ENCODE measurements around the gene CASP9. TPM values are rescaled to one million over a fixed set of nuclear protein-coding genes. Genes with fewer than 3 reads are reported as not detected.
"Not testable (repeated sequence)": the region's sequence is repeated elsewhere in the genome, so short reads cannot be mapped to it uniquely, and the experiment has no call there.

Gene CASP9
- total RNA-seq, 1 donor from 2014 or later: 11.5 TPM

DNA sequence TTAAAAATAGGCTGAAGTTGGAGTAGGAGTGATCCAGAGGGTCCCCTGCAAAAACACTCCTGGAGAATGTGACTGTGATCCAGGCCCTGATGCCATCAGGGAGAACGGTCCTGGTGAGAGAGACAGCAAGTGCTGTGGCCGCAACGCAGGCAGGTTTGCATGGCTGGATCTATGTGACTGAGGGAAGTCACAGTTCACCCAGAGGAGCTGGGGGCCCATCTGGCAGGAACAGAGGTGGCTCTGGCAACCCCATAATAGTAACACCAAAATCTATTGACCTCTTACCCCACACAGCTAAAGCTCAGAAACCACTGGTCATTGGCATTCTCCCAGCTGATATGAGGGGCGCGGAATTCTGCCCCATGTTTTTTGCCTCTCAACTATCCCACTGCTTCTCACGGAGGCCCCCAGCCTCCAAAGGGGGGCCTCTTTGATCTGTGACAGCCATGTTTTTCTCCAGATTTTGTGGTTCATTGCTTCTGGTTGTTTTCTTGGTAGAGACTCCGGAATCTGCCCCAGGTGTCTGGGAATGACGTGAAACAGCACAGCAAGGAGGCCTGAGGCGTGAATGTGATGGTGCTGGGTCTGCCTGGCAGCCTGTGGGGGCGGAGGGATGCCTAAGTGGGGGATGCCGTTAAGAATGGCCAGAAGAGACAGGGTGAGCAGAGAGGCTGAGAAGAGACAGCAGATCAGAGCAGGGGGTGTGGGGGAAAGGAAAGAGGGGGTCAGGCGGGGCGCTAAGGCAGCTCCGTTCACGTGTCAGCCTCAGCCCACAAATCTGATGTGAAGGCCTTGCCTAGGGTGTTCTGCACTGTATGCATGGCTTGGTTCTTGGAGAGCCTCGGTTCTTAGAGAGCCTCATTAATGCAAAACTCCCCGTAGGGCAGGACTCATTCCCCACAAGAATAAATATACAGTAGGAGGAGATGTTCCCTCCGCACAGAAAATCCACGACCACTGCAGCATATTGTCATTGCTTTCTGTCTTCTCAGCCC lies 23.5 kb downstream of the CASP9 start:
- peak; percentile 15 for DNase-seq (ENCODE audit: low read depth)

DNA sequence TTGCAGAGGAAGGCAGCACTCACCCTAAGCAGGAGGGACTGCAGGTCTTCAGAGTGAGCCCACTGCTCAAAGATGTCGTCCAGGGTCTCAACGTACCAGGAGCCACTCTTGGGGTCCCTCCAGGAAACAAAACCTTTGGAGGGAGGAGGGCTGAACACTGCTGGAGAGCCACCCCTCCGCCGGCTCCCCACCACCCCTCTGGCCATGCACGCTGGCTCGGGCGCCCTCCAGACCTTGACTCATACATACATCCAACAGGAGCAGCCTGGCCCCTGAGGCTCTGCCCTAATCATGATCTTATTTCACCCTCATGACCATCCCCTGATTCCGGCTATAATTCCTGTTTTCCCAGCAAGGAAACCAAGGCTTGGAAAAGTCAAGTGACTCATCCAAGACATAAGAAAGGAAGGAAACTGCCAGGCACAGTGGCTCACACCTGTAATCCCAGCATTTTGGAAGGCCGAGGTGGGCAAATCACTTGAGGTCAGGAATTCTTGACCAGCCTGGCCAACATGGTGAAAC lies 30.1 kb downstream of the CASP9 start:
- no peak for DNase-seq (ENCODE audit: low read depth)

DNA sequence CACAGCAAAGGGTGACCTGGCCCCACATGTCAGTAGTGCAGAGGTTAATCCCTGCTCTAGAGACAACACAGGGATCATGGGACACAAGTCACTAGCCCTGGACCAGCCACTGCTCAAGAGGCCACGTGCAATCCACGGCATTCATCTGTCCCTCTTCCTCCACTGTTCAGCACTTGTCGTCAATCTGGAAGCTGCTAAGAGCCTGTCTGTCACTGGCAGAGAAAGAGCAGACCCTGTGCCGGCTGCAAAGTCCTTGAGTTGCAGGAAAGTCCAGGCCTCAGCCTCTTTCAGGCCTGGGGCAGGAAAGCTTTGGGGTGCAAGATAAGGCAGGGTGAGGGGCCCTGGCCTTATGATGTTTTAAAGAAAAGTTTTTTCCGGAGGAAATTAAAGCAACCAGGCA lies 31.4 kb downstream of the CASP9 start:
- no peak for DNase-seq (ENCODE audit: low read depth)

DNA sequence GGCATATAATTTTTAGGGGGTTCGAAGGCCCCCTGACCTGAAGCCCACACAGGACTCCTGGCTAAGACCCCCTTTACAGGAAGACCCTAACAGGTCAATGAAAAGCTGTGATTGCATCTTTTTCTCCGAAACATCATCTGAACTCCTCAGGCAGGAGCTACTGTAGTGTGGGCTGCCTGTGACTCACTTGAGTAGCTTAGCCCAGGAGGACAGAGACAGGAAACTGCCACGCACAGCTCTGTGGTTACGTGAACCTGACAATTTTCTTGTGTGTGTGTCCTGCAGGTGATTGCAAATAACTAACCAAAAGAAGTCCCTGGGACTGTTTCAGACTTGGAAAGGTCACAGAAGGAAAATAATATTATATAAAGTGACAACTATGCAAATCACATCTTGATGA lies 33.0 kb downstream of the CASP9 start:
- peak; percentile 17 for DNase-seq (ENCODE audit: low read depth)

DNA sequence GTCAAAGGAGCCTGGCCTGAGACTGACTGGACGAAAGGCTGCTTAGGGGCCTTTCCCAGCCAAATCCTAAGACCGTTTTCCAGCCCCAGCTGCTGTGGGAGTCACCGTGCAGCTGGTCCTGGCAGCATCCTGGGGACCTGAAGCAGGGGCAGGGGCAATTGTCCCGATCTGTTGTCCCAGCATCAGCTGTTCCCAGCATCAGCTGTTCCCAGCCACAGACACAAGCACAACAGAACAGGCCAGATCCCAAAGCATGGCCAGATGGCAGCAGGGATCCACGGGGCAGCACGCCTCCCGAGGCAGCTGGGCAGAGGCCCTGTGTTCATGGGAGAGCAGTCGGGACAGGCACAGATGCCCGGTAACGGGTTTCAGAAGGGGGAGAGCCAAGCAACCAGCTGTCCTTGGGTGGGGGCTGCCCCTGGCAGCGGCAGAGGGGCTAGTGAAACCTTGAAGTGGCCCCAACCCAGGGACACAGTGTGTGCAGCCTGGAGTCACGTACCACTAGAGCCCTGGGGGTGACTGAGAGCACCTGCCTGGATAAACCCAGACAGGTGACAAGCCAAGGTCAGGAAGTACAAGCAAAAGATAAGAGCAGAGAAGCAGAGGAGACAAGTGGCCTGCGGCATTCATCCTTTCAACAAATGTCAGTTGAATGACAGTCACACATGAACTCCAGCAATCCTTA lies 34.8 kb downstream of the CASP9 start:
- no peak for DNase-seq (ENCODE audit: low read depth)

DNA sequence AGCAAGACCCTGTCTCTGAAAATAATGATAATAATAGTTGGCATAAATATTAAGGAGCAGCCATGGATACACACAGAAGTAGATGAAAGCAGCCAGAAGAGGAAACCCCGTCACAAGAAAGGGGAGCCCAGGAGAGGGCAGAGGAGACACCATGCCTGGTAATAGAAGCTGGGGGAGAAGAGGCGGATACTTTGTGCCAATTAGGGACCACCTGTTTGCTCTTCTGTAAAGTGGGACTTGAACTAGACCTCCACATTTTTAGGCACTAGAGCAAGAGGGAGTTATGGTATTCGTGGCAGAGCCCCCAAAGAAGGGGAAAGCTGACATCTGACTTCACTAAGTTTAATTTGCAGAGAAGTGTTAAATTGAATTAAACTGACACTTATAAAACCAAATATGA lies 35.6 kb downstream of the CASP9 start:
- no peak for DNase-seq (ENCODE audit: low read depth)

DNA sequence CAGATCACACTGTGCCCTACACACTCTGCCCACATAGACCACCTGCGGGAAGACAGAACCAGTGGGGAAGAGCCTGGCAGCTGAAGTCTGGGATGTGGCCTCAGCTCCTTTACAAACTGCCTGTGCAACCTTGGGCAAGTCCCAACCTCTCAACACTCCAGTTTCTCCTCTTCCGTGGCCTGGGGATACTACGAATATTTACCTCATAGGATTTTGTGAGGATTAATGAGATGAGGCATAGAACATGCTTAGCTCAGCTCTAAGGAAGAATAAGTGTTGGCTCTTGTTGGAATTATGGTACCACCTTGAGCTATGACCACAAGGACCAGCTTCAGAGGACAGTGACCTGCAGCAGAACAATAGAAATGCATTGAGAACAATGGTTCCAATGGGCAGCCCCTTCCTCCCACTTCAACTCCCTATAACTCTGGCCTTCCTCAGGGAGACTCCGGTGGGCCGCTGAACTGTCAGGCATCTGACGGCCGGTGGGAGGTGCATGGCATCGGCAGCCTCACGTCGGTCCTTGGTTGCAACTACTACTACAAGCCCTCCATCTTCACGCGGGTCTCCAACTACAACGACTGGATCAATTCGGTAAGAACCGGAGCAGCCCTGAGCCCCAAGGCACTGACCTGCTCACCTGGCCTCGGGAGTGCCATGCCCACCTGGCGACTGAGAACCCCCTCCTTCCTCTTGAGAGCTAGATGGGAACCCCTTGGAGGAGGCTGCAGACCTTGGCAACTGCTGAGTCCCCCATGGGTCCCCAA lies 37.0 kb downstream of the CASP9 start:
- not testable (repeated sequence) for DNase-seq (ENCODE audit: low read depth)

DNA sequence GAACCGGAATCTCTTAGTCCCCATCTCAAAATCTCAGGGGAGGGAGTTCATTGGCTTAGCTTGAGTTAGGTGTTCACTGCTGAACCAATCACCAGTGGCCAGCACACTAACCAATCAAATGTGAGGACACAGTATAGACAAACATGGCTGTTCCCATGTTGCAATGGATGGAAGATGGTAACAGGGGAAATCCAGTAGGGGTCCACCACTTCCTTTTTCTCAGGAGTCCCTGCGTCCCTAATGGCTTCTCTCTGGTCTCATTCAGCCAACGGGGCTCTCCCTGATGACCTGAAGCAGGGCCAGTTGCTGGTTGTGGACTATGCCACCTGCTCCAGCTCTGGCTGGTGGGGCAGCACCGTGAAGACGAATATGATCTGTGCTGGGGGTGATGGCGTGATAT lies 38.4 kb downstream of the CASP9 start:
- no peak for DNase-seq (ENCODE audit: low read depth)

DNA sequence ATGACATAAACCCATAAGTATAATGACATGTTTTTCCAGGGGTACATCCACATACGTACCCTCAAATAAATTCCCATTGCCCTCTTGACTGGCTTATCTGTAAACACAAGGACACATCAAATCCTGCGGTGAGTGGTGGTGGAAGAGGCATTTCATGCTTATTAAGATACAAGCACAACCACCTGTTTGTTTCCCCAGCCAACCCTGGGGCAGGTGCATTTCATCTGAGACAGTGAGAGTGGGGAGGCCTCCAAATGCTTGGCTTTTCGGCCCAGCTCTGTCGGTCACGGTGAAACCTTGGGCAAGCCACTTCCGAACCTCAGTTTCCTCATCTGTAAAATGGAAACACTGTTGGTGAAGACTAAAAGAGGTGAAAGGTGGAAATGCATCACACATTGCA lies 39.6 kb downstream of the CASP9 start:
- DNase-seq (ENCODE audit: low read depth): not testable (repeated sequence)

DNA sequence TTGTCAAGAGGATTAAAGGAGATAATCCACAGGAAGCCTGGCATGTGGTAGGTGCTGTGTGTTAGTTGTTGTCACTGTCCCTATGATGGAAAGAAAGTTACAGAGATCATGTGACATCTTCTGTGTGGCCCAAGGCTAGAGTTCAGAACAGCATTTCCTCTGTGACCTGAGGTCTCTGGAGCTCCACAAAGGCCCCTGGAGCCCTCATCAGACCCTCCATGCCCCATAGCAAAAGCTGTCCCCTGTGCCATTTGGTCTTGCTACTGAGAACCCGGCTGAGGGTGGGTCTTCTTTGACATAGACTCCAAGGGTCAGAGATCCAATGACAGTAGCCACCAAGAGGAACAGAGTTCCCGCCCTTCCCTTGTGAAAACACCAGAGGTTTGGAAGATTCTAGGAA lies 40.0 kb downstream of the CASP9 start:
- no peak for DNase-seq (ENCODE audit: low read depth)

DNA sequence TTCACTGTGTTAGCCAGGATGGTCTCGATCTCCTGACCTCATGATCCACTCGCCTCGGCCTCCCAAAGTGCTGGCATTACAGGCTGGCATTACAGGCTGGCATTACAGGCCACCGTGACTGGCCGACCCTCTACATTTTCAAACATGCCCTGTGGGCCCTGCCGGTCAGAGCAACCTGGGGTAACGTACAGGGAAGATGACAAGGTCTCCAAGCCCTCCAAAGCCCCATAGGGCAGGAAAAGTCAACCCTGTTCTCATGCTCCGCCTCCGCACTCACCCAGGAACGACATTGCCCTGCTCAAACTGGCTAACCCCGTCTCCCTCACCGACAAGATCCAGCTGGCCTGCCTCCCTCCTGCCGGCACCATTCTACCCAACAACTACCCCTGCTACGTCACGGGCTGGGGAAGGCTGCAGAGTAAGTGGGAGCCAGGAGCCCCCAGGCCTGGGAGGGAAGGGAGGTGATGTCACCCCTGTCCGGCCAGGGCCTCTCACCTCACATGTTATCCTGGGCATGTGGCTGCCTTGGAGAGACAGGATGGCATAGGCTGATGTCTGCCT lies 41.0 kb downstream of the CASP9 start:
- DNase-seq (ENCODE audit: low read depth): not testable (repeated sequence)

DNA sequence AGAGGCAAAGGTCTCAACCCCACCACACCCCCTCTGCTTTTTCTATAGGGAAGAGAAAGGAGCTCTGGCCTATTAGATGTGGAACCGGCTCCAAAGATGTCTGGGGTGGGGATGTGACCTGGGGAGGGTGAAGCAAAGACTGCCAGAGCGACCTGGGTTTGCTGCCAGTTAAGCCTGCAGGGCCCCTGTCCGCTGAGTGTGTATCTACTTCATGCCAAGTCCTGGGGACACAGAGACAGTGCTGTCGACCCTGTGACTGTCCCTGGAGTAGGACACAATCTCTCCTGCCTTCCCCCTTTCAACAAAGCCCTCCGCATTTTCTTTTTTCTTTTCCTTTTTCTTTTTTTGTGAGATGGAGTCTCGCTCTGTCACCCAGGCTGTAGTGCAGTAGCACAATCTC lies 41.6 kb downstream of the CASP9 start:
- DNase-seq (ENCODE audit: low read depth): not testable (repeated sequence)

DNA sequence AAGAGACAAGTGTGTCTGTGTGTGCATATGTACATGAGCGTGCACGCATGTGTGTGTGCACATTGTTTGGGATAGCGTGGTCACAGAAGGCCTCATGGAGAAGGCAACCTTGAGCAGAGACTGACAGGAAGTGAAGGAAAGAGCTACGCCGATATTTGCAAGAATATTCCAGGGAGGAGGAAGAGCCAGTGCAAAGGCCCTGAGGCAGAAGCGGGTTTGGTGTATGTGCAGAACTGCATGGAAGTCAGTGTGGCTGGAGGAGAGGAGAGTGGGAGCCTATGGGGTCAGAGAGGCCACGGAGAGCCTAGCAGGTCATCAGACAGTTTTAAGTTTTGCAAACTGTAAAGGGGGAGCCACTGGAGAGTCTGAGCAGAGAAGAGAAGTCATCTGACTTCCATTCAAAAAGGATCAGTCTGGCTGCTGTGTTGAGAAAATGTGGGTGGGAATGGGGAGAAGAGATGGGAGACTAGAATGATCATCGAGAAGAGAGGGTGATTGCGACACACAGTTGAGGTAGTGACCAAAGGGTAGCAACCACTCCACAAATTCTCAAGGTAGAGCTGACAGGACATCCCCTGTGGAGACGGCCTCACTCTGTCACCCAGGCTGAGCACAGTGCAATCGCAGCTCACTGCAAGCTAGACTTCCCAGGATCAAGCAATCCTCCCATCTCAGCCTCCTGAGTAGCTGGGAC lies 44.2 kb downstream of the CASP9 start:
- no peak for DNase-seq (ENCODE audit: low read depth)

DNA sequence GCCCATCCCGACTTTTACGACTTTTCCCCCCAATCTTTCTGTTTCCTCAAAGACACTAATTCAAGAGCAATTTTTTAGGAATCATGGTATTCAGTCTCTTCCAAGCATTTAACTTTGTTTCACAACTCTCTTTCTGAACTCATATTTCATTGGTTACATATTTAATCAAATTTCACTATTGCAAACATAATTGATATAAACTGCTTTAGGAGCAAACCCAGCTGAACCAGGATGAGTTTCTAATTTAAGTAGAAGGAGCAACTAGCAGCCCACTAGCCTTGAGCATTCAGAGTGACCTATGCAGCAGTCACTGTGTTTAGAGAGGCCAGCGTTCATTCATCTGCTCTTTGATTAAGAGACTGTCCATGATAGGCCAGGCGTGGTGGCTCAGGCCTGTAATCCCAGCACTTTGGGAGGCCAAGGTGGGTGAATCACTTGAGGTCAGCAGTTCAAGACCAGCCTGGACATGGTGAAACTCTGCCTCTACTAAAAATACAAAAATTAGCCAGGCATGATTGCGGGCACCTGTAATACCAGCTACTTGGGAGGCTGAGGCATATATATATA lies 46.3 kb downstream of the CASP9 start:
- no peak for DNase-seq (ENCODE audit: low read depth)

DNA sequence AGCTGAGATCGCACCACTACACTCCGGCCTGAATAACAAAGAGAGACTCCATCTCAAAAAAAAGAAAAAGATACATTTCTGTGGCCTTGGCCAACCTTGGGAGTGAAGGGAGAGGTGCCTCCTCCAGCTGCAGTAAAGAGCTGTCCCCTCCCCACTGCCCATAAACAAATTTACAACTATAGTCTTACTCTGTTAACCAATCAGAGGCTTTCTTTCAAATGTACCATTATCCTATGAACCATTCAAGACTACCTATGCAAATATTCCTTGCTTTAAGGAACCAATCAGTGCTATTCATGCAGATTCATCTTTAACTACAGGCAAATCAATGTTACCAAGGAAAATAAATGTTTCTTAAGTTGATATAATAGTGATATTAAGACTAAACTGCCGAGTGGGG lies 47.1 kb downstream of the CASP9 start:
- no peak for DNase-seq (ENCODE audit: low read depth)

DNA sequence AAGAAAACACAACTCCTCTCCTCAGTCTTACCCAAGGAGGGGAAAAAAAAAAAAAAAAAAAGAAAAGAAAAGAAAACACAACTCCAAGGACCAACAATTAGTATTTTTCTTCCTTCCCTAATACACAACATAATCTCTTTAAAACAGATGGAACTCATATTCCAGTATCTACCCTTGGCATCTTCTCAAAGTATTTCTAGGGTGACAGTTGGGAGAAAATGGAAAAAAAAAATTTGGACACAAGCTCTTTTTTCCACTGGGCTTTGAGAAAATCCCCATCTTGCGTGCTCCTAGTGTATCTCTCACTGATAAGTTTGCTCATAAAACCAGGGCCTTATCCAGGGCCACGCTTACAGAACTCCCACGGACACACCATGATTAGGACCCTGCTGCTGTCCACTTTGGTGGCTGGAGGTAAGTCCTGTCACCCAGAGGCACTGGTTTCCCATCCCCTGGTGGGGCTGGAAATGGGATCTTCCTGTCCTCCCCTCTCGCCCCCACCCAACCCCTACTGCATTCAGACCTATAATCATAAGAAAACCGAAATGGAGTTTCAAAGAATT lies 48.2 kb downstream of the CASP9 start, which contains the start of gene CELA2B:
Gene CELA2B (plus strand): TSS at position 353 of the 563 bp plus-strand sequence. CDS start 22 bp downstream, at position 375.
- DNase-seq (ENCODE audit: low read depth): no peak

DNA sequence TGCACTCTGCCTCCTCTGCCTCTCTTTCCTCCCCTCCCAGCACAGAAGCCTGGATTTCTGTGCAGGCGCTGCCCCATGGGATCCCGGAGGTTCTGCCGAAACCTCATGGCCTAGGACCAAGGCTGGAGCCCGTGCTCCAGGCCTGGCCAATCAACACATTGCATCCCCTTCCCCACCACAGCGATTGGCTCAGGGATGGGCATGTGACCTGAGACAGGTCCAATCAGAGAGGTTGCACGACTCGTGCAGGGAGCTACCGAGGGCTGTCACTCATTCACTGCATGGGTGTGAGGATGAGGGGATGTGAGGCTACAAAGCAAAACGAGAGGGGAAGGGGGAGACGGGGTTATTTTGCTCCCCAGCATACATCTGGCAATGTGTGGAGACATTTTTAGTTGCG lies 51.4 kb downstream of the CASP9 start:
- no peak for DNase-seq (ENCODE audit: low read depth)

DNA sequence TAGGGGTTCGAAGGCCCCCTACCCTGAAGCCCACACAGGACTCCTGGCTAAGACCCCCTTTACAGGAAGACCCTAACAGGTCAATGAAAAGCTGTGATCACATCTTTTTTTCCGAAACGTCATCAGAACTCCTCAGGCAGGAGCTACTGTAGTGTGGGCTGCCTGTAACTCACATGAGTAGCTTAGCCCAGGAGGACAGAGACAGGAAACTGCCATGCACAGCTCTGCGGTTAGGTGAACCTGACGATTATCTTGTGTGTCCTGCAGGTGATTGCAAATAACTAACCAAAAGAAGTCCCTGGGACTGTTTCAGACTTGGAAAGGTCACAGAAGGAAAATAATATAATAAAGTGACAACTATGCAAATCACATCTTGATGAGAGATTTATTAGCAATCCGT lies 52.3 kb downstream of the CASP9 start:
- DNase-seq (ENCODE audit: low read depth): not testable (repeated sequence)

DNA sequence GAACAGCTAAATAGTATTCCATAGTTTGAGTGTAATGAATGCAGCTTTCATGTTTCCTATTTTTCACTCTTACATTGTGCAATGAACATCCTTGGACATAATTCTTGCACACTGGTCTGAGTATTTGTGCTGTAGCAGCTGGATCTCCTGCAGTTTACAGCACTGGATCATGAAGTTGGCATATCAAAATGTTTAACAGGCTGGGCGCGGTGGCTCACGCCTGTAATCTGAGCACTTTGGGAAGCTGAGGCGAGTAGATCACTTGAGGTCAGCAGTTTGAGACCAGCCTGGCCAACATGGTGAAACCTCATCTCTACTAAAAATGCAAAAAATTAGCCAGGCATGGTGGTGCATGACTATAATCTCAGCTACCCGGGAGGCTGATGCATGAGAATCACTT lies 52.9 kb downstream of the CASP9 start:
- DNase-seq (ENCODE audit: low read depth): not testable (repeated sequence)

DNA sequence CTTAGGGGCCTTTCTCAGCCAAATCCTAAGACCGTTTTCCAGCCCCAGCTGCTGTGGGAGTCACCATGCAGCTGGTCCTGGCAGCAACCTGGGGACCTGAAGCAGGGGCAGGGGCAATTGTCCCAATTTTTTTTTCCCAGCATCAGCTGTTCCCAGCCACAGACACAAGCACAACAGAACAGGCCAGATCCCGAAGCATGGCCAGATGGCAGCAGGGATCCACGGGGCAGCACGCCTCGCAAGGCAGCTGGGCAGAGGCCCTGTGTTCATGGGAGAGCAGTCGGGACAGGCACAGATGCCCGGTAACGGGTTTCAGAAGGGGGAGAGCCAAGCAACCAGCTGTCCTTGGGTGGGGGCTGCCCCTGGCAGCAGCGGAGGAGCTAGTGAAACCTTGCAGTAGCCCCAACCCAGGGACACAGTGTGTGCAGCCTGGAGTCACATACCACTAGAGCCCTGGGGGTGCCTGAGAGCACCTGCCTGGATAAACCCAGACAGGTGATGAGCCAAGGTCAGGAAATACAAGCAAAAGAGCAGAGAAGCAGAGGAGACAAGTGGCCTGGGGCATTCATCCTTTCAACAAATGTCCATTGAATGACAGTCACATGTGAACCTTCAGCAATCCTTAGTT lies 54.1 kb downstream of the CASP9 start:
- DNase-seq (ENCODE audit: low read depth): not testable (repeated sequence)
